HG03520 (cell line): Measurements from ENCODE around the gene MARCHF6.
"Not testable (repeated sequence)": the region's sequence is repeated elsewhere in the genome, so short reads cannot be mapped to it uniquely, and the experiment has no call there.

ENCODE experiments used
- ATAC-seq: cut with Tn5 transposase; IDR thresholded peaks from one replicate; pipeline ENCODE4 v1.9.1; 2021; ENCODE audit warnings: mild to moderate bottlenecking, moderate library complexity; ENCODE audit not compliant: unreplicated experiment

The MARCHF6 gene

GRCh38 chr5:10374046-10375022 is 20.8 kb downstream of the MARCHF6 start:
- ATAC-seq: no peak

GRCh38 chr5:10375146-10375545 is 21.7 kb downstream of the MARCHF6 start:
- ATAC-seq: not testable (repeated sequence)

GRCh38 chr5:10376544-10376943 is 23.0 kb downstream of the MARCHF6 start:
- ATAC-seq: no peak

GRCh38 chr5:10377081-10377480 is 23.6 kb downstream of the MARCHF6 start:
- no peak for ATAC-seq

- no peak for ATAC-seq
Measured at GRCh38 chr5:10381803-10382202, 28.3 kb downstream of the MARCHF6 start.

GRCh38 chr5:10384483-10384882 is 31.0 kb downstream of the MARCHF6 start:
- ATAC-seq: no peak

GRCh38 chr5:10387690-10388089 is 34.2 kb downstream of the MARCHF6 start:
- no peak for ATAC-seq

GRCh38 chr5:10391130-10391529 is 37.6 kb downstream of the MARCHF6 start:
- no peak for ATAC-seq

GRCh38 chr5:10392567-10393328 is 39.3 kb downstream of the MARCHF6 start:
- not testable (repeated sequence) for ATAC-seq

- ATAC-seq: no peak
Measured at GRCh38 chr5:10393491-10393890, 40.0 kb downstream of the MARCHF6 start.

GRCh38 chr5:10396552-10396951 is 43.1 kb downstream of the MARCHF6 start:
- ATAC-seq: no peak

GRCh38 chr5:10399839-10400238 is 46.3 kb downstream of the MARCHF6 start:
- no peak for ATAC-seq

GRCh38 chr5:10400411-10400810 is 46.9 kb downstream of the MARCHF6 start:
- no peak for ATAC-seq

GRCh38 chr5:10400831-10401230 is 47.3 kb downstream of the MARCHF6 start:
- ATAC-seq: no peak

GRCh38 chr5:10401498-10401897 is 48.0 kb downstream of the MARCHF6 start:
- ATAC-seq: no peak
